GM21619 (cell line): ENCODE data around the gene FBXO2.

Experiments
- ATAC-seq: cut with Tn5 transposase; IDR thresholded peaks from one replicate; pipeline ENCODE4 v1.9.1; 2021; ENCODE audit not compliant: unreplicated experiment

The FBXO2 gene

DNA sequence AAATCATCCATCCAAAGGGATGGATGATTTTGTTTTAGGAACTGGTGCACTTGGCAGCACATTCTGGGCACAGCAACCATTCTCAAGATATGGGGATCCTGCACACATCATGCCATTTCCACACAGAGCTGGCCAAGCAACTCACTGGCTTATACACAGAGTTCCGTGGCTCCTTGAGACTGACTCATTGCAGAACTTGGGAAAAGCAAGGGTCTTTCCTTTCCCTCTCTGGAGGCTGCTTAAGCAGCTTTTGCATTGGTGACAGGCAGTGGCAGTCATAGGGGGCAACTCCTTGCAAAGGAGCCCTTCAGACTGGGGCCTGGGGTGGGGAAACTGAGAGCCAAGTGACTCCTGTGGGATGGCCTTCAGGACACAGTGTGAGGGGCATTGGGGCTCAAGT lies 28.6 kb upstream of the FBXO2 start:
- ATAC-seq = no peak

DNA sequence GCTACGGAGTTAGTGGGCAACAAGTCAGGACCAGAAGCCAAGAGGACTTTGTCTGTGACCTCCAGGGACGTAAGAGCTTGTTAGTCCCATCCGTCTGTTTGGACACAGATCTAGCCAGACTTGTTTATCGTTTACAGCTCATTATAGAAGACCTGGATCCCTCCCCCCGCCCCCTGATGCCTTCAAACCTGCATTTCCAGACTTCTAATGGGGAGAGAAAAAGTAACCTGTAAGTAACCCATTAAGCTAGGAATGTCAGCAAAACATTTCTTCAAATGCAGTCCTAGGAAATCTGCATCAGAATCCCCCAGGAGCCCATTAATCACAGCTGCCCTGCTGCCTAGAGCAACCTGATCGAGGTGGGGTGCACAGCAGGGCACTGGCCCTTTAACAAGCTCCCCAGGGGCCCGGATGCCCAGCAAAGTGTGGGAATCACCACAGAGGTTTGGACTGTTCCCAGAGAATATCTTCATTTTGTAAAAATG lies 28.1 kb upstream of the FBXO2 start:
- no peak for ATAC-seq

DNA sequence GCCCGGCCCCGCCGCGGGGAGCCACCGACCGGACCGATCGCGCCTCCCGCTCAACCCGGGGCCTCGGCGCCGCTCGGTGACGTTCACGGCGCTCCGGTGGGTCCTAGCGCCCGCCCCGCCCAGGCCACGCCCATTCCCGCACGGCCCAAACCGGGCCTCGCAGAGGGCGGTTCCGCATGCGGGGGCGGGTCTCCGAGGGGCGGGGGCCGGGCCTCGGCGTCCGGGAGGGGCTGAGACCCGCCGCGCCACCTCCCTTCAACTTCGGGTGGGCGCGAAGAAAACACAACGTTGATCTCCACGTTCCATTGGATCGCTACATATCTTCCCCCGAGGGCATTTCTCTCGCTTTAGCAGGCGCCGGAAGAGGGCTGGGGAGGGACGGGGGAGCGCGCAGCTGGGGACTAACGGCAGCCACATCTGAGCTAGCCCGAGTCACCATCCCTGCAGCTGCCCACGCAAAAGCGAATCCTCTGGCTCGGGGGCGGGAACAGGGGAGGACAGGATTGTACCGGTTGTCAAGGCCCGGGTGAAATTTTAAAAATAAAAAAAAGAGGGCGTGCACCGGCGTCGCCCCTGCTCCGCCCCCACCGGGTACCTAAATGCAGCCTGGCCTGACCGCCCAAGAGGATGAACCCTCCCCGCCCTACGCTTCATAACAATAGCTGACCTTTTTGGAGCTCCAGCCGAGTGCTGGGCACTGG lies 27.0 kb upstream of the FBXO2 start, which contains the start of gene MAD2L2:
TSS of gene MAD2L2 (minus strand) at position 78 of the 701 bp plus-strand sequence. CDS start 547 bp downstream, outside the sequence.
- ATAC-seq = peak; percentile 72

DNA sequence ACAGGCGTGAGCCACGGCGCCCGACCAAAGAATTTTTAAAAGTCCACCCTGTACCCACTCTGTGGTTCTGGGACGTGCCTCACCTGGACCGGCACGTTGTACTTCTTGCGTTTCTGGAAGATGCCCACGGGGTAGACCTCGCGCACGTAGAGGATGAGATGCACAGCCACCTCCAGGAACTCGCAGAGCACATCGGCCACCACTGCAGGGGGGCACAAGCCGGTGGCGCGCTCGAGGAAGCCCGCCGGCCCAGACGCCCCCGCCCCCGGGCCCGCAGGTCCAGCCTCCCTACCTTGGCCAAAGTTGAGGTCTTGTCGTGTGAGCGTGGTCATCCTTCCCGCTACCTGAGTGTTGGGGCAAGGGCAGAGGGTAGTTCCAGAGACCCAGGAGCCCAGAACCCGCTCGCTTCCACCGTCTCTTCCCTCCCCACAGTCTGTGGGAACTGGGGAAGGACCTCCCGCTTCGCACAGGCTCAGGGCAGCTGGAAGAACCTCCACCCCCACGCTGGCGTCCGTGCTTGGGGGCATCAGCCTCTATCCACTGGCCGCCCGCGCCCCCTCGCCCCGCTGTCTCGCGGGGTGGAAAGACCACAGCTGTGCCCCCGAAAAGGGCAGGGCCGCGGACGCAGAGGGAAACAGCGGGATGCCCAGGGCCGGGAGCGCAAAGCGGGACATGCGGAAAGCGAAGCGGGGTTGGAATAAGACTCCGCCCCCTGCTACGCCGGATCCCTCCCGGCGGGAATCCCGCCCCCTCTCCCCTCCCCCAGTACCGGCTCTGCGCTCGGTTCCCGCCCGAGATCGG lies 26.2 kb upstream of the FBXO2 start:
- peak; percentile 27 for ATAC-seq

DNA sequence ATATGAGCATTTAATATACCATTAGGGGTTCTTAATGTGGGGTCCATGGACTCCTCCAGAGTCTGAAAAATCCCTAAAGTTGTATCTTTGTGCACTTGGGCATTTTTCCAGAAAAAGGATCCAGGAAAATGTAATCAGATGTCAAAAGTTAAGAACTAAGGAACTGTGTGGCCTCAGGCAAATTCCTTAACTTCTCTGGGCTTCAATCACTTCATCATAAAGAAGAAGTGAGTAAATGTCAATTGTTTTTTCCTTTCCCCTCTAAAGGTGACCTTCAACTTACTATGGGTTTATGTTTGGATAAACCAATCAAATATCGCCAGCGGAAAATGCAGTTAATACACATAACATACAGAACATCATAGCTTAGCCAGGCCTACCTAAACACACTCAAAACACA lies 24.2 kb upstream of the FBXO2 start:
- no peak for ATAC-seq

DNA sequence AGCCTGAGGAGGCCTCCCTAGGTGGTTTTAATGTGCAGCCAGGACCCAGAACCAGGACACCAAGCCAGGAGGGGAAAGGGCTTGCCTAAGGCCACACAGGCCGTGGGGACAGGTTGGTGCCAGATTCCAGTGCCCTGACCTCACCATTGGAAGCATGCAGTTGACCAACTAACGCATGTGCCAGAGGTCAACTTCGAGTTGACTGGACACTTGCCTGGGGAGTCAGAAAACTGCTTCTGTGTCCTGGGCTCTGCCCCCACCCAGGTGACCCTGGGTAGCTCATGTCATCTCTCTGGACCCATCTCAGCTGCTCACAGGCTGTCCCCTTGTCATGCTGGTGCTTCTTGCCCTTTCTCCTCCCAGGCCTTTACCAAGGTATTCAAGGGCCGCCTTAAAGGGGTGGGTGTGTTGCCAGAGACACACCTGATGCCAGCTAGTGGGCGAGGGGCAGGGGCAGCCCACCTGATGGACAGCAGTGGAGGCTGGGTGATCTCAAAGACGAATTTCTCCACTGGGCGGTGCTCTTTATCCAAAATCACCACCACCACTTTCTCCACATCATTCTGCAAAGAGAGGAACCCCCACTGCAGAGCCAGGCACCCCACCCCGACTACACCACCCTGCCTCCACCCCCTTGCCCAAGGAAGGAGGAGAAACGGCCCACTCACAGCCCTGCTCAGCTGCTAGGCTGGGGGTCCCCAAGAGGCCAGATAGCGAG lies 22.3 kb upstream of the FBXO2 start:
- ATAC-seq = no peak

DNA sequence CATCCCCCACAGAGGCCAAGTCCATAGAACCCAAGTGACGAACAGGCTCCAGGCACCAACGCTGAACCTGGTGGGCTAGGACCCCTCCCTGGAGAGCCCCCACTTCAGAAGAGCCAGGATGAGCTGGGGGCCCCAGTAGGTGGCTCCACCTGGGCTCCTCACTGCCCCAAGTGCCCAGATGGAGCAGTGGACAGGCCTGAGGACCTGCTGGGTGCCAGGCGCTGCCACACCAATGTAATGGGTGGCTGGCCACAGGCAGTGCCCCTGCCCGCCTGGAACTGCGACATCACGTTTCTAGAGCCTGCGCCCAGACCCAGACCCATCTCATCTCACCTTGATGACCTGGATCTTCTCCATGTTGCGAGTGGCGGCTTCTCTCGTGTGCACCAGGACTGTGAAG lies 21.1 kb upstream of the FBXO2 start:
- no peak for ATAC-seq

DNA sequence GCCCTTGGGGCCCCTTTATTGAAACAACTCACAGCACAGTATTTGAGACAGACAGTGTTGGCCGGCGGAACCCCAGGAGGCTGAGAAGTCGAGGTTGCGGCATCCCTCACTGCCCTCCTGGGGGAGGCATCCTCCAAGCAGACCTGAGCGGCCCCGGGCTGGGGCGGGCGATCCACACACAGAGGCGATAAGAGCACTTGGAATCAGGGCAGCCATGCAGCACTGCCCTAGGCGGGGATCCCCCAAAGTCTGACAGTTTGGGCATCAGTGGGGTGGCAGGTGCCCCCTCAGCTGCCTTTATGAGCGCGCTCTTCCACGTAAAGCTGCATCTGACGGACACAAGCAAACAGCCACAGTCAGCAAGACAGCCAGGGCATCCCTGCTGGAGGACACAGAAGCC lies 20.3 kb upstream of the FBXO2 start:
- ATAC-seq = no peak

DNA sequence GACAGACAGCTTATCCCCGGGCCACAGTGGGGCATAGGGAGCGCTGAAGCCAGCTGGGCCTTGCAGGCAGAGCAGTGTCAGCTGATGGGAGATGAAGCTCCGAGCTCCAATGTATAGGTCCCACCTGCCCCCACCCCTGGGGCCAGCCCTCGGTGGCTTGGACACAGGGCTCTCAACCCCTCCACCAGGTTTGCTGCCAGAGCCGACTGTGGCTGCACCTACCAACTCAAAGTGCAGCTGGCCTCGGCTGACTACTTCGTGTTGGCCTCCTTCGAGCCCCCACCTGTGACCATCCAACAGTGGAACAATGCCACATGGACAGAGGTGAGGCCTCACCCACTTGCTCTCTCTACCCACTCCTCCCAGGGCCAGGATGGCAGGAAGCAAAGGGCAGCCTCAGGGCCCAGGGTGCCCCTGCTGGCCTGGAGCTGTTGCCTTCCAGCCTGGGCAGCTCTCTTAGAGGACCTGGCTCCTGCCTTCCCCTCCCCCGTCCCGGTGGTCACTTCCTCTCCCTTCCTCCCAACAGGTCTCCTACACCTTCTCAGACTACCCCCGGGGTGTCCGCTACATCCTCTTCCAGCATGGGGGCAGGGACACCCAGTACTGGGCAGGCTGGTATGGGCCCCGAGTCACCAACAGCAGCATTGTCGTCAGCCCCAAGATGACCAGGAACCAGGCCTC lies 19.0 kb upstream of the FBXO2 start:
- ATAC-seq = no peak

DNA sequence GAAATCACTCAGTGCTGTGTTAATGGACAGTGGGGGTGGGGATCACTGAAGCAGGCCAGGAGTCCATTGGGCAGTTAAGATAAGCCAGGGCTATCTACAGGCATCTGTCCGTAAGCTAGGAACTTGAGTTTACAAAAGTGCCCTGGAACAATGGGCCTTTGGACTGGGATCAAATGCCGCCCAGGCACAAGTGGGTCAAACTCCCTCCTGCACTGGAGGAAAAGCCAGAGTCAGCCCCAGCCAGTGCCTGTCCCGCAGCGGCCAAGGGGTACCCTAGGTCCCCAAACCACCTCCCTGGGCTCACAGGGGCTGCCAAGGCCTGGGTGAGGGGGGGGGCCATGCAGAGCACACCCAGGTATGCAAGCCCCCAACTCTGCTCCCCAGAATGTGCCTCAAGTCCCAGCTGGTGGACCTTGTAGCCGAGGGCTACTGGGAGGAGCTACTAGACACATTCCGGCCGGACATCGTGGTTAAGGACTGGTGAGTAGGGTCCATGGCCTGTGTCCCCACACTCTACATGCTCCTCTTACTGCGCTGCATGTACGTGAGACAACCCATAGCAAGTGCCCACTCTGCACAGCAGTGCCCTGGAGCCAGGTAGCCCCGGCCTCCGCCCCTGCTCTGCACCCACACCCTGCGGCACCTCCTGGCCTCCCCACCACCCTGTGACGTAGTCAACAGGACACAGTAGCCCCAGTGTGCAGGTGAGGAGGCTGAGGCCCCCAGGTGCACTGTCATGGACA lies 17.5 kb upstream of the FBXO2 start:
- no peak for ATAC-seq

DNA sequence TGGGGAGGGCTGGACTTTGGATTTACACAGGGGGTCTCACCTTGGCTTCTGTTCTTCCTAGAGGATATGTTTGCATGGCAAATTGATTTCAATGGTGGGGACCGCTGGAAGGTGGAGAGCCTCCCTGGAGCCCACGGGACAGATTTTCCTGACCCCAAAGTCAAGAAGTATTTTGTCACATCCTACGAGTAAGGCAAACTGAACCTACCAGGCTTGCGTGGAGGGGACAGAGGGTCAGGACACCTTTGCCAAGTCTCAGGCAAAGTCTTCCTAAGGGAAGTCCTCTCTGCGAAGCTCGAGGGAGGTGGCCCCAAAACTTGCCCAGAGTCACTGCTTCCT lies 16.9 kb upstream of the FBXO2 start:
- no peak for ATAC-seq

DNA sequence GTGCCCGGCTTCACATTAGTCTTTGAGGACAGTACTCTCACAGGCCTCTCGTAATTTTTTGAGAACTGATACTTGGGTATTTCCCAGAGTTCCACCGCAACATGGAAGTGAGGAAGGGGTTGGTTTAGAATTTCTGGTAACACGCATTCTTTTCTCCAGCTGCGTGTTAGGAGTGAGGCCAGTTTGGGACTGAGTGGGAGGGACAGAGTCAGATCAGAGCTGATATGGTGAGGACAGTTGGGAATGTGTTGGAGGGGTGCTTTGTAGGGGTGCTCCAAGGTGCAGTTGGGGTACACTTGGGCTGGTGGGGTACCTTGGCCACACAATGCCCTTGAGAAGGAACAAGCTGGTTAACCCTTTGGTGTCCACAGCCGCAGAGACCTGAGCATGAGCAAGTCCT lies 16.5 kb upstream of the FBXO2 start:
- no peak for ATAC-seq

DNA sequence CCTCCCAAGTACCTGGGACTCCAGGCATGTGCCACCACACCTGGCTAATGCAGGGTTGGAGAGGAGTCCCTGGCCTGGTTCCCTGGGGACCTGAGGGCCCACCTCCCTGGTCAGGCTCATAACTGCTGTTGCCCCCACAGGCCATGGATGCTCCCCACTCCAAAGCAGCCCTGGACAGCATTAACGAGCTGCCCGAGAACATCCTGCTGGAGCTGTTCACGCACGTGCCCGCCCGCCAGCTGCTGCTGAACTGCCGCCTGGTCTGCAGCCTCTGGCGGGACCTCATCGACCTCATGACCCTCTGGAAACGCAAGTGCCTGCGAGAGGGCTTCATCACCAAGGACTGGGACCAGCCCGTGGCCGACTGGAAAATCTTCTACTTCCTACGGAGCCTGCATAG lies 14.3 kb upstream of the FBXO2 start:
- no peak for ATAC-seq

DNA sequence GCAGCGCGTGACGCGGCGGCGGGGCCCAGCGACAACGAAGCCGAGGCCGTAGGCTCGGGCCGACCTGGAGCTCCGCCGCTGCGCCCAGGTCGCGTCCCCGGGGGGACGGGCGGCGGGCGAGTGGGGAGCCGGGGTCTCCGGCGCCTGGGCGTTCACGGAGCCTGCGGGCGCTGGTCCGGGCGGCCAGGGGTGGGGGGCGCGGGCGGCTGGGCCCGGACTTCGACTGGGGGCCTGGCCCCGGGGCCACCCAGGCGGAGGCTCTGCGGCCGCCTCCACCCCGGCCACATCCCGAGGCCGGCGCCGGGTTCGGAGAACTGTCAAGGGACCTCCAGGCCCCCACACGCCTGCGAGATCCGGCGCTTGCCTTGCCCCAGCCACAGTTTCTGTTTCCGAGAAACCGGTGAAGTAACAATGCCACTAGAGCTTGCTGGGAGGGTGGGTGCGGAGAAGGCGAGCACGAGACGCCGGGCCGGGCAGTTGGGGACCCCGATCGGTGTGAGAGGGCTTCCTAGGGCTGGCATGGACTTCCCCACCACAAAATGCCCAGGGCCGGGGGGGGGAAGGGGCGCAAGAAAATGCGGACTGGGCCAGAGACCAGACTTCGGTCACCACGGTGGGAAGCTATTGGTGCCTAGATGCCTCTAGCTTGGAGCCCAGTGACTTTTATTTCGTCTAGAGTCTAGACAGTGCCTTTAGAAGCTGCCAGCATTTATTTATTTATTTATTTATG lies 10.3 kb upstream of the FBXO2 start:
- ATAC-seq = peak; percentile 59

DNA sequence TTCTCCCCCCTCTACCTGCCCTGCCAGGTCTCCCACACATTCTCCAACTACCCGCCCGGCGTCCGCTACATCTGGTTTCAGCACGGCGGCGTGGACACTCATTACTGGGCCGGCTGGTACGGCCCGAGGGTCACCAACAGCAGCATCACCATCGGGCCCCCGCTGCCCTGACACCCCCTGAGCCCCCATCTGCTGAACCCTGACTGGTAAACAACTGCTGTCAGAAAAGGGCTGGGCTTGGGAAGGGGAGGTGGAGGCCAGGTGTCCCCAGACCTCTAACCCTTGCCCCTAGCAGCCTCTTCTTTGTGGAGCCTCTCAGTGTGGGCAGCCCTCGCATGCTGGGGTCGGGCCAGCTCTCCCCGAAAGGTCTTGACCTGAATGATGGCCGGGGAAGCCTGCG lies 6.9 kb upstream of the FBXO2 start:
- ATAC-seq = no peak

DNA sequence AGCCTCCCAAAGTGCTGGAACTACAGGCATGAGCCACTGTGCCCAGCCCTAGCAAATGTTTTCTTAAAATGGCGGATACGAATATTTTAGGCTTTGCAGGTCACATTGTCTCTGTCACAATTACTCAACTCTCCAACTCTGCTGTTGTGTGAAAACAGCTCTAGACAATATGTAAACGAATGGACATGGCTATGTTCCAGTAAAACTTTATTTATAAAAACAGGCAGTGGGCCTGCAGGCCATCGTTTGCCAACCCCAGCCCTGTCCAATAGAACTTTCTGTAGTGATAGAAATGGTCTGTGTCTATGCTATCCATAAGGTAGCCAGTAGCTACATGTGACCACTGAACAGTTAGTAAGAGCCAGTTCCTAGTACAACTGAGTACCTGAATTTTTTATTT lies 5.5 kb upstream of the FBXO2 start:
- ATAC-seq = no peak

DNA sequence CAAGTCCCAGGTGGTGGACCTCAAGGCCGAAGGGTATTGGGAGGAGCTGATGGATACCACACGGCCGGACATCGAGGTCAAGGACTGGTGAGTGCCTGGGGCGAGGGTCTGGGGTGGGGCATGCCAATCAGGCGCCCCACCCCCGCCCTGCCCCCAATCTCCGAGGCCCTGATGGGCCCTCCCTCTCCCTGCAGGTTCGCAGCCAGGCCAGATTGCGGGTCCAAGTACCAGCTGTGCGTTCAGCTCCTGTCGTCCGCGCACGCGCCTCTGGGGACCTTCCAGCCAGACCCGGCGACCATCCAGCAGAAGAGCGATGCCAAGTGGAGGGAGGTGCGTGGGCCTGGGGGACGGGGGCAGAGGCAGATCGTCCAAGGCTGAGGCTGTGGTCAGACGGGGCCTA lies 4.3 kb upstream of the FBXO2 start:
- ATAC-seq = no peak

DNA sequence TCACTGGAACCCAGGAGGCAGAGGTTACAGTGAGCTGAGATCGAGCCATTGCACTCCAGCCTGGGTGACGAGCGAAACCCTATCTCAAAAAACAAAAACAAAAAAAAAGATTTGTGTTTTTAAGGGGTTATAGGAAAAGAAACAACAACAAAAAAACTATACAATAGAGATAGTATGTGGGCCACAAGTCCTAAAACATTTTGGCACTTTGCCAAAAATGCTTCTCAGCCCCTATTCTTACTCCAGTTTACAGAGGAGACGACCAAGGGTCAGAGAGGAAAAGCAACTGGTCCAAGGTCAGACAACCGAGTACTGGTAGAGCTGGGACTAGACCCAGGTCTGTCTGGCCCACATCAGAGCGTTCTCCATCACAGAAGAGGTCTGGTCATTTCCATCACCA lies 3.4 kb upstream of the FBXO2 start:
- no peak for ATAC-seq

DNA sequence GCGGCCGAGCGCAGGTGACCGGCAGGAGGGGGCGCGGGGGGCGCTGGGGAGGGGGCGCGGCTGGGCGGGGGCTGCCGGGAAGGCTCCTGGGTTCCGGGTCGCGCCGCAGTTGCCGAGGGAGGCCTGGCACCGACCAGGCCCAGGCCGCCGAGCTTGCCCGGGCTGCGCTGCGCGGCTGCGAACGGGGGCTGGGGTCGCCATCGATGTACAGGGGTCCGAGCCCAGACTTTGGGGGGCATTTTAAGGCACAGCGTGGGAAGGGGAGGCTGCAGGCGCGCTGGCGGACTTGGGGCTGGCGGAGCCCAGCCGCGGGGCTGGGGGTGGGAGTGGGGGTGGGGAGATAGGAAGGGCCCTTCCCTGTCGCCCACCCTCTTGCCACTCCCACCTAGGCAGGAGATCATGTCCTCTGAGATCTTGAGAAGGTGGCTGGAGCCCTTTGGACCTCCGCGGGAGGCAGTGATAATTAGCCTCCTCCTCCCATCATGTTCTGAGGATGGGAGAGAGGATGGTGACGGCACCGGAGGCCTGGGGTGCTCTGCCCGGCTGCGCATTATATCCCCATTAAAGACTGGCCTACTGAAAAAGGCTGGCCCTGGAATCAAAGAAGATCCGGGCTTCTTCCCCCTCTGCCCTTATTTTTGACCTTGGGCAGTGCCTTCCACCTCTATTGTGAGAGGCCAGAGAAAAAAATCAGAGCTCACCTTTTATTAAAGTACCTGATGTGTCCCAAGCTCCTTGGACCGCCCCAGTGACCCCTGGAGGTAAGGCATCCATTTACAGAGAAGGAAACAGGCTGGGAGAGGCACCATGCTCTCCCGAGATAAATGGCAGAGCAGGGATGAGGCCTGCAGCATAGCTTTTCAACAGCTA lies 945 bp upstream of the FBXO2 start:
- peak; percentile 22 for ATAC-seq
